HT-29 (cell line): ENCODE measurements around the gene GRM8. TPM values are rescaled to one million over a fixed set of nuclear protein-coding genes. Genes with fewer than 3 reads are reported as not detected.

Experiments used
- DNase-seq: peaks from one replicate; pipeline ENCODE4 v3.0.0-alpha.2; 2015; ENCODE audit warnings: low spot score
- small RNA-seq: library from RNA; depleted of rRNA; stranded (forward); fragments of <200 nt; gene quantifications from one replicate; pipeline ENCODE3, GENCODE V24; 2014
- total RNA-seq: library from RNA; depleted of rRNA; stranded (reverse); fragments of >200 nt; shearing (Covaris generic); gene quantifications from 2 replicates; pipeline ENCODE4 v1.2.3, GENCODE V29; 2014; rRNA removed

Gene GRM8
- total RNA-seq, 1 experiment from 2014 or later: not detected

DNA sequence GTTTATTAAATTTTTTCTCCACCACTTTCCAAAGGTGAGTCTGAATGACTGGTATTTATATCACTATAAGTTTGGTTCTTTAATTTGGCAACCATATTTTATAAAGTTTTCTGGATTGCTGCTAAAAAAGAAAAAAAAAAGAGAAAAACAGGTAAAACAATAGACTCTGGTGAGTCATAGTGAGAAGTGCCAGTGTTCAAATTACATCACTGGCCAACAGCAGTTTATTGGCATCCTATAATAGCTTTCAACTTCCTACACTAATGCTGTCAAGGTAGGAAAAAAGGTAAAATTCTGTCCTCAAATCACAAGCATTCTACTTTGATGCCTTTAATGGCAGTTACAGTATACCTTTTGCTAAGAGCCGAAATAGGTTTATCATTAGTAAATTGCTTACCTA, 808.8 kb downstream of the GRM8 start:
- DNase-seq: no peak

DNA sequence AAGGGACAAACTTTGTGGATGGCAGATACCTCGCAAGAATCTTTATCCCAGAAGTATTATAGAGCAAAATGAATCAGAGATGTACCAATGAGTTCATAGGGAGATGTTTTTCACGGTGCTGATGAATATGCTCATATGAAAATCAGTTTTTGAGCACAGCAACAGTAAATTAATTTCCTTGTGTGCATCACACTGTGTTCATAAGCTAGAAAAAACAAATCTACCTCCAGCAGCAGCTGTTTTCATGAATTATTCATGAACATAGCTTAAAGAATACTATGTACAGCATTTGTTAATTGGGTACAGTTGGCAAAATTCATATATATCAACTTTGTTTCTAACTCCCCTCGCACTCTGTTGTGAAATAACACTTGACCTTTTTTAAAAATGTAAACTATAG, 809.8 kb downstream of the GRM8 start:
- no peak for DNase-seq

DNA sequence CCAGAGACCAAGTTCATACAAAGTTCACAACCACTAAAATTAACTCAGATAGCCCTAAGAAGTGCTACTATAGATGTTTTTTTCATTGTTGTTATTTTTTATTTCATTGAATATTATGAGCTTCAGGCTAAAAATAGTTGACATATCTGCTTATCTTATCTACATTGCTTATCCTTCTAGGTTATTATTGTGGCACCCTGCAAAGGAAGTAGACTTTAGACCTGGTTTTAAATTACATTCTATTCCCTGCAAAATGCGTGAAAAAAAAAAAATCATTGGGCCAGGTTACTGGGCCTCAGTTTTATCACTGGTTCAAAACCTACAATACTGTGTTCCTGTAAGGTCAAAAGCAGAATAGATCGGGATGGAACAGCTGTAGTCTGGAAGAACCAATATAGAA, 811.0 kb downstream of the GRM8 start:
- no peak for DNase-seq

DNA sequence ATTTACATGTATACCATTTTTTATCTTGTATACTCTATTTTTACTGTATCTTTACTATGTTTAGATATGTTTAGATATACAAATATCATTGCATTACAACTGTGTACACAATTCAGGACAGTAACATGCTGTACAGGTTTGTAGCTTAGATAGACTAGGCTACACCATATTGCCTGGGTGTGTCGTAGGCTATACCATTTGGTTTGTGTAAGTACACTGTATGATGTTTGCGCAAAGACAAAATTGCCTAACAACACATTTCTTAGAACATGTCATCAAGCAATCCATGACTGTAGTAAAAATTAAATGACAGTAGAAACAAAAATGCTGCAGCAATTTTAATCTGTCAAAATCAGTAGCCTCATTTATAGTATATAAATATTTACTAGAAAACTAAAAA, 812.2 kb downstream of the GRM8 start:
- DNase-seq: no peak

DNA sequence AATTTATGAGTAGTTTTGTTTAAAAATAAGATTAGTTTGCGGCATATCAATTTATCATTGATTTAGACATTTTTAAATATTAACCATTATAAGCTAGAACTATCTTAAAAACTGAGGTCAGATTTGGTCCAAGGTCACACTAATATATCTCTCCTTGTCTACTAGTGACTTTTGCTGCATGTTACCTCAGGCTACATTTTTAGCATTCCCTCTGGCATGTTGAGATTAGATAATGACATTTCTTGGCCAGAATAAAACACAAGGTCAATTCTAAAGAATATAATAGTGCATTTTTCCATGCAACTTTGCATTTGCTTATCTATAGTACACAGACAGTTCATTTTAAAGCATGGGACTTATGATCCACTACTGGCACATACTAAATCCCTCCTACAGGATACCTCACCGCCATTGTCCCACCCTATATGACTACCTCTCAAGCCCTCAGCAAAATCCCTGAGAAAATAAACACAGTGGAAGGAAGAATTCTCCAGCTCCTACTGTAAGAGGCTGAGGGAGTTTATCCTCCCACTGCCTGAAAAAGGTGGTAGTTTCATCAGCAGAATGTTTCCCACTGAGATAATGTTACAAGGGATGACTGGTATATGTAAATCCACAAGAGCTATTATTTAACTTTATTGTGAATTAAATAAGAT, 816.4 kb downstream of the GRM8 start:
- no peak for DNase-seq

DNA sequence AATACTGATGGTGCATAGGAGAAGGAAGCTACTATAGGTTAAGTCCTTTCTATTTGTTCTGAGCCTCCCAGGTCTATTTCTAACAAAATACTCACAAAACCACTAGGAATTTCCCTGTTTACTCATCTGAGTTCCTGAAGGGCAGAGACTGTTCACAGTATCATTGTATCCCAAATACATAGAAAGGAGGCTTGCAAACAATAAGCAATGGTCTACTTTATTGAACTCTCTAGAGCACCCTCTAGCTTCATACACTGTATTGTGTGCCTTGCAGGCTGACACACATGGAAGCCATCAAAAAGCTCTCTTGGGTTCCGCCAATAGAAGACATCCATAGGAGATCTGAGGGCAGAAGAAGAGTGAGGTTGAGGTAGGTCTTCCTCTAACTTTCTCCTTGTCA, 826.1 kb downstream of the GRM8 start:
- DNase-seq: peak; percentile 19

DNA sequence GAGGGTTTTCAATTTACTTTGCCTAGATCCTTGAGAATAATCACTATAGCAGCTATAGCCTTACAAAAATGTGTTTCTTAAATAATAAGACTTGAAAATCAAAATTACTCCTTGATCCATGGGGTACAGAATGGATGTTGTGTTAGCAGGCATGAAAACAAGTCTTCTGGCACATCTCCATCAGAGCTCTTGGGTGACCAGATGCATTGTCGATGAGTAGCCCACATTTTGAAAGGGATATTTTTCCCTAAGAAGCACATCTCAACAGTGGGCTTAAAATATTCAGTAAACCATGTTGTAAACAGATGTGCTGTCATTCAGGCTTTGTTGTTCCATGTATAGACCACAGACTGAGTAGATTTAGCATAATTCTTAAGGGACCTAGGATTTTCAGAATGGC, 827.8 kb downstream of the GRM8 start:
- no peak for DNase-seq

DNA sequence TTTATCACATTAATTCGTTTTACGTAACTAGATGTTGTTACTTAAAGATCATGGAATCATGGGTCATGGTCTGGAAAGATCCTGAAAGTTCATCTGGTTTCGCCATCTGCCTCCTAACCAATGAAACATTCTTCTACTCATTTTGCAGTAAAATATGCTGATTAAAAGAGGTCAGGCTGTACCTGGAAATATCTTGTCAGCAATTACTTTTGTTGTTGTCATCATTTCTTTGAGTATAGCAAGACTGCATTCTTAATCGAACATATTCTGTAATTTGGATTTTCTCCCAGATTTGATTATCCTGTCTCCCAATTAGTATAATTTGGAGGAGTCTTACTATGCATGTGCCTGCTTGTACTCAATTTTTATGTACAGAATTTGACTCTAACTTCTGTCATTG, 833.7 kb downstream of the GRM8 start:
- no peak for DNase-seq

DNA sequence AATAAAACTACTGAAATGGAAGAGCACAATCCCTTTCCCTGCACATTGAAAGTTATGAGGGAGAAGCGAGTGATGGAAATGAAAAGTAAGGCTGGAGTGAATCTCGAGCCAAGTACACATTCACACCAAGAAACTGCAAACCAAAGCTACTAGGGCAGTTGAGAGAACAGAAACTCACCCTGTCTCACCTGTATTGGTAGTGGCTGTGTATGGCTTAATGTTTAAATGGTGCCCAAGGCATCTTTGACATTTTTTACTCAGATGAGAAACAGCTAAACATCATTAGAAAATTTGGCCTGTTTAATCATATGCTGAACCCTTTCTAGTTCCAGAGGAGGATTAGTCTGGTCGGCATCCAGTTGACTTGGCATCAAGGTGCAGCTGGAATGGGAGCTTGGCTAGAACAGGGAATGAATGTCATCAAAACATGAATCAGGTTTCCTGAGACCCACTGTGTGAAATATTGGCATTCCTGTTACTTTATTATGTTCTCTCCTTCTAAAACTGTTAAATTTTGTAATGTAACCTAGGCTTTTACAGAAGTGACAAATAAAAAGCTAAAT, 840.8 kb downstream of the GRM8 start:
- no peak for DNase-seq

DNA sequence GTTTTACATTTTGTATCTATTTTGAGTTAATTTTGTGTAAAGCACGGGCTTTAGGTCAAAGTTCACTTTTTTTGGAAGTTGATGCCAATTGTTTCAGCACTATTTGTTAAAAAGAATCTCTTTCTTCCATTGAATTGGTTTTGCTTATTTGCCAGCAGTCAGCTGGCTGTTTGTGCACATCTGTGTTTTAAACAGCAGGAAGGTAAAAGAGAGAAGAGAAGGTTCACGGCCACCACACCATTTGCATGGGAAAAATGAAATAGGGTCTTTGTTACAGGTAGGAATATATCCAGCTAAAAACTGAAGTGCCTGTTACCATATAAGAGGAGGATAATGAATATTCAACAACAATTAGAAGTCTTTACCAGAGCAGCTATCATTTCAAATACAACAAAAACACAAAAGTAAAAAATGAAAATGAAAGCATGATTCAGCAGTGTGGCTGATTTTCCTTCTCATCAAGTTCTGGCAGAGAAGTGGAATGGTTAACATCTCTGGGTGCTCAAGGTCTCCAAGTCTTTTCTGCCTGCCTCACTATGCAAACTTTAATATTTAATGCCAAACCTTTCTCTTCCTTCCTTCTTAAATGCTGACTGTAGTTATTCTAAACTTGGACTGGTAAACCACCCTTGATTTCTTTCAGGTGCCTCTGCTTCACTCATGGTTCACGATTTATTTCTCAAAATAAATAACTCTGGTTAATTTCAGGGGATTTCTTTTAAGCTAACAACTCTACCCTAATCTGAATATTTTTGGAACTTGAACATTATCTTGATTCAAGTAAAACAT, 841.5 kb downstream of the GRM8 start:
- no peak for DNase-seq

DNA sequence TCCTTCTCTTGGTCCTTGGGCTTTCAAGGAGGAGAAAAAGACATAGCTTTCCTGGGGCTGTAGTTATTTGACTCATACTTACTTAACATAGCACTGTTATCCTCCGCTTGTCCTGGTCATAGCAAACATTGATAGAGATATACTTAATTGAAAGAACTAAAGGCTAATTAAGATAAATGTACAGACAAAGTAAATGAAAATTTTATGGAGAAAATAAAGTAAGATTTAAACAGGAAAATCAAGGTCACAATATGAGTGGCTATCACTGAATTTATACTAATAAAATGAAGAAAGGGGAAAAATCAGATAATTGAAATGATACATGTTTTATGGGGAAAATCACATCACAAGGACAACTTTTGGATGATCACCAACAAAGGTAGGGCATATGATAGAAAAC, 849.7 kb downstream of the GRM8 start:
- no peak for DNase-seq

DNA sequence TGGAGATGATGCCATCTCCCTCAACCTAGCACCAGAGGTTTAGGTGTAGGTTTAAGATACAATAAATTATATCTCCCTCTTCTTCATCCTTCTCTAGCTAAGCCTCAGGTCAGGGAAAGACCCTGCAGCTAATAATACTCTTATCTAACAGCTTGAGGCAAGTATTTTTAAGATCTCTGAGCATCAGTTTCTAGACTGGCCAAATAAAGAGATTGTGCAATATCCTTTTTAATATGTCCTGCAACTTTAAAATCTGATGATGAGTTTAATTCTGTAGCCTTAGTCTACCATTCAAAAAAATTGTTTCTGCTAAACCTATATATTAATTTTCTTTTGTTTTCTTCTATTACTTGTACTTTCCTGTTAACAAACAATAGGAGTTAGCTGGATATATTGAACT, 850.8 kb downstream of the GRM8 start:
- DNase-seq: no peak

DNA sequence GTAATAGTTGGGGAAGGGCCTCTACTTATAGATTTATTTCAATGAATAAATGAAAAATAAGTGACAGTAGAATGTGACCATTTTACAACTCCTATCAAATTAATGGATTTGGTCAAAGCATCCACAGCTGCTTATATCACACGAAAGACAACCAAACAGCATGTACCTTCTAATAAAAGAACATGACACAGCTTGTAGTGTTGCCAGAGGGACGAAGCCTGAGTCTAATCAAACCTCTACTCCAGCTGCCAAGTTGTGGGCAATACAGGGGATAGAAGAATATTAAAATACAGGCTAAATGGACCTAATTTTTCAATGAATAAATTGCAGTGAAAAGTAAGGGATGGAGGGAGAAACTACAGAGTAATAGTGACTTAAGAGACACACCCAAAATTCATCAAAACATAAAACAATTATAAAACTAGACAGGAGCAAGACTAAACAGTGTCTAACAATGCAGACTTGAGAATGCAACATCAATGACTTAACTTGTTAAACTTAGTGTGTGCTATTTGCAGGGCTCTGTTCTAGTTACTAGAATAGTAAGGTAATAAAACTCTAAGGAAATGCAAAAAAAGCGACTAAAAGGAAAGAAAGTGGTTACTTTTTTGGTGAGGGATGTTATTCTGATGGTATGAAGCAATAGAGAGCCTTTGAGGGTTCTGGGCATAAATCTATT, 853.8 kb downstream of the GRM8 start:
- no peak for DNase-seq

DNA sequence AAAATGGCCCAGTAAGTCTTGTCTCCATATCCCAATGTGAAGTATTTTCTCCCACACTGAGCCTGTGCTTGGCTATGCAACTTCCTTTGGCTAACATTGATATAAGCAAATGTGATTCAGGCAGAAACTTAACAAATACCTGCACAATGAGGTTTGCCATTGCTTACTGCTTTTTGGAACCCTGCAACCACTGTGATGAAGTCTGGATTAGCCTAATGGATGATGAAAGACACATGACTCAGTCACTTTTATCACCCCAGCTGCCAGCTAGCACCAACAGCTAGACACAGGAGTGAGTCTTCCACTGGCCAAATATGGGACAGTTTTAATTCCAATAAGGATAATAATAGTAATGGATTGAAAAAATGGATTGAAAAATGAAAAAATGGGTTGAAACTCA, 854.5 kb downstream of the GRM8 start:
- DNase-seq: no peak

DNA sequence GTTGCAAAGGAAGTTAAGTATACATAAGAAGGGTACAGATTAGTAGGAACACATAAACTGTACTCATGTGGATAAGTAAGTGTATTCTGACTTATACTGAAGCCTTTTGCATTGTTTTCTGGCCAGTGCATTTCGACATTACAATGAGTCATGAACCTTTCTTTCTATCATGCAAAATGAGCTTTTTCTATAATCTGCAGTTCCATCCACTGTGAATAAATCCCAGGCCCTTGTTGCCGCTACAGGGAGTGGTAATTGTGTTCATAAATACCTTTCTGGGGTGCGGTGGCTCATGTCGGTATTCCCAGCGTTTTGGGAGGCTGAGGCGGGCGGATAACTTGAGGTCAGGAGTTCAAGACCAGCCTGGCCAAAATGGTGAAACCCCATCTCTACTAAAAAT, 858.3 kb downstream of the GRM8 start:
- DNase-seq: no peak

Small RNA genes lying within 50 kb of the gene (small RNA-seq; reads per million reads assigned to genes)
- not detected for gene MIR592

Other genes starting within 250 kb of the GRM8 start
- 15.9 and 19.1 TPM in 2 replicates for gene ZNF800, start 139.8 kb upstream of the GRM8 start, total RNA-seq